HL-60 (cell line): Measurements from ENCODE around the gene WDR7.

Experiments
- CTCF ChIP-seq: IDR thresholded peaks from one replicate; pipeline ENCODE4 v1.5.1; 2011; ENCODE audit warnings: low read length, control low read depth, inconsistent platforms; ENCODE audit not compliant: insufficient read depth
- GABPA ChIP-seq: IDR thresholded peaks from 2 replicates; pipeline ENCODE4 v1.6.1; 2012; ENCODE audit warnings: low read depth
- POLR2AphosphoS5 ChIP-seq: IDR thresholded peaks from 2 replicates; pipeline ENCODE4 v1.6.1; 2012; ENCODE audit warnings: low read depth
- REST ChIP-seq: IDR thresholded peaks from 2 replicates; pipeline ENCODE4 v1.6.1; 2012; ENCODE audit warnings: low read depth; ENCODE audit not compliant: insufficient replicate concordance
- SPI1 ChIP-seq: IDR thresholded peaks from 2 replicates; pipeline ENCODE4 v1.6.1; 2012; ENCODE audit warnings: low read depth, mild to moderate bottlenecking, borderline replicate concordance

GRCh38 chr18:56723068-56723467 lies 71.9 kb downstream of the WDR7 start:
- TF ChIP-seq CTCF (no peak), POLR2AphosphoS5 (no peak), SPI1 (no peak), GABPA (no peak), REST (no peak)
